HL-60 (cell line): Measurements from ENCODE around the gene ELL2.

Experiments used
- DNase-seq, 2 experiments: peaks; one replicate each; pipeline ENCODE4 v3.0.0-alpha.2; 2010 to 2020; ENCODE audit warnings: low read depth in 1 of 2, low spot score in 1 of 2
- H3K27ac ChIP-seq: fragments of 250-450 bp; sonication (Bioruptor Pico); replicated peaks from 2 replicates; pipeline ENCODE4 v1.5.1; 2020; ENCODE audit warnings: mild to moderate bottlenecking, moderate library complexity
- H3K27me3 ChIP-seq: fragments of 250-450 bp; sonication (Bioruptor Pico); 2 replicates; pipeline ENCODE4 v1.5.1; 2021; ENCODE audit warnings: mild to moderate bottlenecking, moderate library complexity; ENCODE audit not compliant: insufficient read depth, poor library complexity, severe bottlenecking
- H3K4me3 ChIP-seq: replicated peaks from 2 replicates; pipeline ENCODE4 v1.5.1; 2011; ENCODE audit warnings: mild to moderate bottlenecking, control low read depth, low read length; ENCODE audit not compliant: insufficient read depth
- CTCF ChIP-seq: IDR thresholded peaks from one replicate; pipeline ENCODE4 v1.5.1; 2011; ENCODE audit warnings: low read length, control low read depth, inconsistent platforms; ENCODE audit not compliant: insufficient read depth
- GABPA ChIP-seq: IDR thresholded peaks from 2 replicates; pipeline ENCODE4 v1.6.1; 2012; ENCODE audit warnings: low read depth
- POLR2AphosphoS5 ChIP-seq: IDR thresholded peaks from 2 replicates; pipeline ENCODE4 v1.6.1; 2012; ENCODE audit warnings: low read depth
- REST ChIP-seq: IDR thresholded peaks from 2 replicates; pipeline ENCODE4 v1.6.1; 2012; ENCODE audit warnings: low read depth; ENCODE audit not compliant: insufficient replicate concordance
- SPI1 ChIP-seq: IDR thresholded peaks from 2 replicates; pipeline ENCODE4 v1.6.1; 2012; ENCODE audit warnings: low read depth, mild to moderate bottlenecking, borderline replicate concordance

The ELL2 gene

GRCh38 chr5:95931079-95931833, 30.4 kb downstream of the ELL2 start:
- H3K4me3 ChIP-seq, result no peak overlapping the region
- no peaks in the 10 kb centered on the region for H3K27me3 ChIP-seq
- no peak for DNase-seq
- H3K27ac ChIP-seq, result no peak overlapping the region
- TF ChIP-seq GABPA, result no peak
- TF ChIP-seq POLR2AphosphoS5, result no peak
- TF ChIP-seq REST, result no peak

GRCh38 chr5:95930141-95930930, 31.3 kb downstream of the ELL2 start:
- H3K4me3 ChIP-seq, result no peak overlapping the region
- no peaks in the 10 kb centered on the region for H3K27me3 ChIP-seq
- DNase-seq, result no peak
- TF ChIP-seq POLR2AphosphoS5 (no peak), SPI1 (no peak), REST (no peak), GABPA (no peak), CTCF (no peak)
- no peak overlapping the region for H3K27ac ChIP-seq

GRCh38 chr5:95928724-95929253, 32.9 kb downstream of the ELL2 start:
- TF ChIP-seq CTCF (no peak), GABPA (no peak), SPI1 (no peak), POLR2AphosphoS5 (no peak), REST (no peak)
- Histone ChIP-seq H3K4me3 (no peak overlapping the region), H3K27ac (no peak overlapping the region), H3K27me3 (no peaks in the 10 kb centered on the region)
- DNase-seq, result no peak
